ENCODE measurements around the gene MTG2. TPM values are rescaled to one million over a fixed set of nuclear protein-coding genes. Genes with fewer than 3 reads are reported as not detected.

MTG2 gene
- total RNA-seq, 1 donor from 2014 or later = 31.5 TPM

- Mint-ChIP-seq H3K9me3 (ENCODE audit: unreplicated experiment) (peaks cover 3% of the 10 kb centered on the region), H3K4me3 (ENCODE audit: unreplicated experiment) (no peak overlapping the region), H3K27me3 (ENCODE audit: low read depth, unreplicated experiment) (no peaks in the 10 kb centered on the region), H3K4me1 (ENCODE audit: low read depth, unreplicated experiment) (peaks cover 11% of the 10 kb centered on the region), H3K36me3 (ENCODE audit: low read depth, unreplicated experiment) (peaks cover 31% of the 10 kb centered on the region), H3K27ac (ENCODE audit: unreplicated experiment) (no peak overlapping the region)
- TF ChIP-seq, protein P1, sequence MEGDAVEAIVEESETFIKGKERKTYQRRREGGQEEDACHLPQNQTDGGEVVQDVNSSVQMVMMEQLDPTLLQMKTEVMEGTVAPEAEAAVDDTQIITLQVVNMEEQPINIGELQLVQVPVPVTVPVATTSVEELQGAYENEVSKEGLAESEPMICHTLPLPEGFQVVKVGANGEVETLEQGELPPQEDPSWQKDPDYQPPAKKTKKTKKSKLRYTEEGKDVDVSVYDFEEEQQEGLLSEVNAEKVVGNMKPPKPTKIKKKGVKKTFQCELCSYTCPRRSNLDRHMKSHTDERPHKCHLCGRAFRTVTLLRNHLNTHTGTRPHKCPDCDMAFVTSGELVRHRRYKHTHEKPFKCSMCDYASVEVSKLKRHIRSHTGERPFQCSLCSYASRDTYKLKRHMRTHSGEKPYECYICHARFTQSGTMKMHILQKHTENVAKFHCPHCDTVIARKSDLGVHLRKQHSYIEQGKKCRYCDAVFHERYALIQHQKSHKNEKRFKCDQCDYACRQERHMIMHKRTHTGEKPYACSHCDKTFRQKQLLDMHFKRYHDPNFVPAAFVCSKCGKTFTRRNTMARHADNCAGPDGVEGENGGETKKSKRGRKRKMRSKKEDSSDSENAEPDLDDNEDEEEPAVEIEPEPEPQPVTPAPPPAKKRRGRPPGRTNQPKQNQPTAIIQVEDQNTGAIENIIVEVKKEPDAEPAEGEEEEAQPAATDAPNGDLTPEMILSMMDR (IDR thresholded peaks at IDR 0.05; ENCODE audit: insufficient read depth, low read depth, low read length) = no peak
- TF ChIP-seq EZH2 (IDR thresholded peaks at IDR 0.05; ENCODE audit: insufficient read depth, low read length) = no peak
- Histone ChIP-seq H3K27ac (ENCODE audit: low read depth, low read length) (no peak overlapping the region), H3K4me2 (ENCODE audit: low read length) (no peak overlapping the region), H3K4me3 (ENCODE audit: insufficient read depth, low read depth, low read length) (no peak overlapping the region), H2AFZ (ENCODE audit: low read depth, low read length) (no peak overlapping the region), H3K9ac (ENCODE audit: low read length) (no peak overlapping the region), H3K9me3 (ENCODE audit: insufficient read depth, low read depth, low read length) (no peaks in the 10 kb centered on the region), H3K79me2 (ENCODE audit: insufficient read depth, low read length) (peaks cover 98% of the 10 kb centered on the region), H4K20me1 (ENCODE audit: insufficient read depth, low read length) (peaks cover 97% of the 10 kb centered on the region), H3K4me1 (ENCODE audit: insufficient read depth, low read length) (peaks cover 18% of the 10 kb centered on the region), H3K36me3 (ENCODE audit: insufficient read depth, low read length) (no peaks in the 10 kb centered on the region), H3K27me3 (ENCODE audit: insufficient read depth, low read length) (no peaks in the 10 kb centered on the region)
- FAIRE-seq (no peak), DNase-seq (ENCODE audit: low read depth) (no peak)
Observed at GRCh38 chr20:62151225-62151624, 31.6 kb upstream of the MTG2 start.

GRCh38 chr20:62151835-62152364, 30.9 kb upstream of the MTG2 start:
- no peaks in the 10 kb centered on the region for H3K36me3 ChIP-seq (ENCODE audit: insufficient read depth, low read length)
- no peak overlapping the region for H2AFZ ChIP-seq (ENCODE audit: low read depth, low read length)
- H3K4me1 ChIP-seq (ENCODE audit: insufficient read depth, low read length) = peaks cover 24% of the 10 kb centered on the region
- no peak overlapping the region for H3K4me3 Mint-ChIP-seq (ENCODE audit: unreplicated experiment)
- no peaks in the 10 kb centered on the region for H3K27me3 ChIP-seq (ENCODE audit: insufficient read depth, low read length)
- peaks cover 98% of the 10 kb centered on the region for H4K20me1 ChIP-seq (ENCODE audit: insufficient read depth, low read length)
- no peak overlapping the region for H3K9ac ChIP-seq (ENCODE audit: low read length)
- peaks cover 11% of the 10 kb centered on the region for H3K4me1 Mint-ChIP-seq (ENCODE audit: low read depth, unreplicated experiment)
- no peak overlapping the region for H3K4me3 ChIP-seq (ENCODE audit: insufficient read depth, low read depth, low read length)
- no peaks in the 10 kb centered on the region for H3K9me3 ChIP-seq (ENCODE audit: insufficient read depth, low read depth, low read length)
- H3K27ac ChIP-seq (ENCODE audit: low read depth, low read length) = no peak overlapping the region
- no peak for FAIRE-seq
- H3K27ac Mint-ChIP-seq (ENCODE audit: unreplicated experiment) = no peak overlapping the region
- DNase-seq (ENCODE audit: low read depth) = no peak
- no peak for TF ChIP-seq EZH2 (IDR thresholded peaks at IDR 0.05; ENCODE audit: insufficient read depth, low read length)
- TF ChIP-seq, protein P1 (IDR thresholded peaks at IDR 0.05; ENCODE audit: insufficient read depth, low read depth, low read length) = no peak
- H3K4me2 ChIP-seq (ENCODE audit: low read length) = no peak overlapping the region
- peaks cover 98% of the 10 kb centered on the region for H3K79me2 ChIP-seq (ENCODE audit: insufficient read depth, low read length)
- H3K9me3 Mint-ChIP-seq (ENCODE audit: unreplicated experiment) = peaks cover 3% of the 10 kb centered on the region
- H3K27me3 Mint-ChIP-seq (ENCODE audit: low read depth, unreplicated experiment) = no peaks in the 10 kb centered on the region
- H3K36me3 Mint-ChIP-seq (ENCODE audit: low read depth, unreplicated experiment) = peaks cover 31% of the 10 kb centered on the region

GRCh38 chr20:62155428-62156253, 27.2 kb upstream of the MTG2 start:
- TF ChIP-seq EZH2 (IDR thresholded peaks at IDR 0.05; ENCODE audit: insufficient read depth, low read length) = no peak
- TF ChIP-seq, protein P1 (IDR thresholded peaks at IDR 0.05; ENCODE audit: insufficient read depth, low read depth, low read length) = no peak
- DNase-seq (ENCODE audit: low read depth) (no peak), FAIRE-seq (no peak)
- Histone ChIP-seq H3K4me3 (ENCODE audit: insufficient read depth, low read depth, low read length) (no peak overlapping the region), H3K9me3 (ENCODE audit: insufficient read depth, low read depth, low read length) (no peaks in the 10 kb centered on the region), H3K9ac (ENCODE audit: low read length) (no peak overlapping the region), H3K27ac (ENCODE audit: low read depth, low read length) (no peak overlapping the region), H3K36me3 (ENCODE audit: insufficient read depth, low read length) (no peaks in the 10 kb centered on the region), H3K79me2 (ENCODE audit: insufficient read depth, low read length) (peaks cover 94% of the 10 kb centered on the region), H4K20me1 (ENCODE audit: insufficient read depth, low read length) (peaks cover 96% of the 10 kb centered on the region), H2AFZ (ENCODE audit: low read depth, low read length) (no peak overlapping the region), H3K27me3 (ENCODE audit: insufficient read depth, low read length) (no peaks in the 10 kb centered on the region), H3K4me2 (ENCODE audit: low read length) (no peak overlapping the region), H3K4me1 (ENCODE audit: insufficient read depth, low read length) (peaks cover 38% of the 10 kb centered on the region)
- H3K4me3 Mint-ChIP-seq (ENCODE audit: unreplicated experiment) = no peak overlapping the region
- H3K36me3 Mint-ChIP-seq (ENCODE audit: low read depth, unreplicated experiment) = peaks cover 42% of the 10 kb centered on the region
- H3K27ac Mint-ChIP-seq (ENCODE audit: unreplicated experiment) = no peak overlapping the region
- H3K4me1 Mint-ChIP-seq (ENCODE audit: low read depth, unreplicated experiment) = peaks cover 10% of the 10 kb centered on the region
- peaks cover 3% of the 10 kb centered on the region for H3K9me3 Mint-ChIP-seq (ENCODE audit: unreplicated experiment)
- H3K27me3 Mint-ChIP-seq (ENCODE audit: low read depth, unreplicated experiment) = no peaks in the 10 kb centered on the region

Measured in astrocyte (in vitro differentiated cells and primary cell).